Measurements from ENCODE around the gene FOSB. TPM values are rescaled to one million over a fixed set of nuclear protein-coding genes. Genes with fewer than 3 reads are reported as not detected.
A peak's percentile ranks its signal among the peaks of the same experiment; 100 is the strongest.
"Not testable (repeated sequence)": the region's sequence is repeated elsewhere in the genome, so short reads cannot be mapped to it uniquely, and the experiment has no call there.

Gene FOSB
- total RNA-seq, result 2.5 TPM

- peak; percentile 48 for ATAC-seq
Measured at GRCh38 chr19:45467456-45468158, at the start of gene FOSB. Gene FOSB, plus strand, starts transcription at chr19:45467996. Its CDS starts 591 bp downstream, at chr19:45468587.

- ATAC-seq, result no peak
Measured at GRCh38 chr19:45418802-45419201, 49.0 kb upstream of the FOSB start.

- ATAC-seq, result no peak
Measured at GRCh38 chr19:45419396-45419795, 48.4 kb upstream of the FOSB start.

GRCh38 chr19:45419895-45420294, 47.9 kb upstream of the FOSB start:
- no peak for ATAC-seq

- no peak for ATAC-seq
Measured at GRCh38 chr19:45420356-45420755, 47.4 kb upstream of the FOSB start.

GRCh38 chr19:45420871-45421270, 46.9 kb upstream of the FOSB start:
- no peak for ATAC-seq

- no peak for ATAC-seq
Measured at GRCh38 chr19:45421947-45422498, 45.8 kb upstream of the FOSB start.

- ATAC-seq, result no peak
Measured at GRCh38 chr19:45423033-45423588, 44.7 kb upstream of the FOSB start.

- ATAC-seq, result peak; percentile 86
Measured at GRCh38 chr19:45423589-45424190, 44.1 kb upstream of the FOSB start, which contains the start of gene ERCC1. Gene ERCC1, minus strand, starts transcription at chr19:45423917. Its CDS starts 543 bp downstream, at chr19:45423374.

- peak; percentile 83 for ATAC-seq
Measured at GRCh38 chr19:45424191-45425058, 43.4 kb upstream of the FOSB start.

GRCh38 chr19:45428384-45429231, 39.2 kb upstream of the FOSB start:
- ATAC-seq, result no peak

- not testable (repeated sequence) for ATAC-seq
Measured at GRCh38 chr19:45429896-45430295, 37.9 kb upstream of the FOSB start.

GRCh38 chr19:45431008-45431407, 36.8 kb upstream of the FOSB start:
- not testable (repeated sequence) for ATAC-seq

GRCh38 chr19:45432543-45432942, 35.3 kb upstream of the FOSB start:
- ATAC-seq, result not testable (repeated sequence)

- ATAC-seq, result no peak
Measured at GRCh38 chr19:45437328-45437727, 30.5 kb upstream of the FOSB start.

GRCh38 chr19:45439190-45439568, 28.6 kb upstream of the FOSB start:
- no peak for ATAC-seq

- ATAC-seq, result peak; percentile 50
Measured at GRCh38 chr19:45439569-45440258, 28.1 kb upstream of the FOSB start.

- no peak for ATAC-seq
Measured at GRCh38 chr19:45440259-45440638, 27.5 kb upstream of the FOSB start.

- ATAC-seq, result no peak
Measured at GRCh38 chr19:45440873-45441654, 26.7 kb upstream of the FOSB start.

GRCh38 chr19:45442408-45442777, 25.4 kb upstream of the FOSB start:
- ATAC-seq, result no peak

All from esophagus mucosa (tissue), 1 donor.